Esophagus muscularis mucosa (tissue), 4 donors: Measurements from ENCODE around the gene SHB.

ENCODE experiments used
- CTCF ChIP-seq, 3 experiments: fragments of 200-600 bp in 2 of 3; fragments of 450-650 bp in 1 of 3; sonication (generic) in 2 of 3; IDR thresholded peaks; one replicate each; pipeline ENCODE4 v1.5.1; 2017 to 2019; ENCODE audit warnings: antibody characterized with exemption in 3 of 3, mild to moderate bottlenecking in 2 of 3, moderate library complexity in 1 of 3
- EP300 ChIP-seq: sonication (generic); formaldehyde crosslinking; IDR thresholded peaks from one replicate; pipeline ENCODE4 v1.6.1; 2017; ENCODE audit warnings: antibody characterized with exemption
- POLR2A ChIP-seq: fragments of 450-650 bp; IDR thresholded peaks from one replicate; pipeline ENCODE4 v1.6.1; 2017; ENCODE audit warnings: antibody characterized with exemption, moderate library complexity, mild to moderate bottlenecking, low read depth
- POLR2AphosphoS5 ChIP-seq, 2 donors: sonication (generic); formaldehyde crosslinking; IDR thresholded peaks; one replicate each; pipeline ENCODE4 v1.6.1; 2017; ENCODE audit warnings: antibody characterized with exemption in 2 of 2

- TF ChIP-seq CTCF (IDR thresholded peaks at IDR 0.05) (no peak), EP300 (no peak), POLR2AphosphoS5 (IDR thresholded peaks at IDR 0.05) (no peak), POLR2A (no peak)
These were observed 192.7 kb downstream of the SHB start for GRCh38 chr9:37876376-37876775.
